Gastrocnemius medialis (tissue), 4 donors: ENCODE measurements around the gene ADARB2.
"Not testable (repeated sequence)": the region's sequence is repeated elsewhere in the genome, so short reads cannot be mapped to it uniquely, and the experiment has no call there.

Experiments
- POLR2A ChIP-seq, 2 donors: fragments of 450-650 bp; IDR thresholded peaks; one replicate each; pipeline ENCODE4 v1.6.1; 2017; ENCODE audit warnings: antibody characterized with exemption in 2 of 2, mild to moderate bottlenecking in 2 of 2, moderate library complexity in 2 of 2
- TF ChIP-seq, protein P1 (sequence below), 5 experiments: fragments of 450-650 bp in 3 of 5; fragments of 200-600 bp in 2 of 5; sonication (generic) in 2 of 5; IDR thresholded peaks in 4 of 5; conservative IDR thresholded peaks in 1 of 5; 1 replicate in 4 of 5; 2 replicates in 1 of 5; pipeline ENCODE4 v1.5.1; 2016 to 2019; ENCODE audit warnings: antibody characterized with exemption in 5 of 5, mild to moderate bottlenecking in 3 of 5, moderate library complexity in 3 of 5

GRCh38 chr10:1427521-1428186, 309.7 kb downstream of the ADARB2 start:
- TF ChIP-seq, protein P1, sequence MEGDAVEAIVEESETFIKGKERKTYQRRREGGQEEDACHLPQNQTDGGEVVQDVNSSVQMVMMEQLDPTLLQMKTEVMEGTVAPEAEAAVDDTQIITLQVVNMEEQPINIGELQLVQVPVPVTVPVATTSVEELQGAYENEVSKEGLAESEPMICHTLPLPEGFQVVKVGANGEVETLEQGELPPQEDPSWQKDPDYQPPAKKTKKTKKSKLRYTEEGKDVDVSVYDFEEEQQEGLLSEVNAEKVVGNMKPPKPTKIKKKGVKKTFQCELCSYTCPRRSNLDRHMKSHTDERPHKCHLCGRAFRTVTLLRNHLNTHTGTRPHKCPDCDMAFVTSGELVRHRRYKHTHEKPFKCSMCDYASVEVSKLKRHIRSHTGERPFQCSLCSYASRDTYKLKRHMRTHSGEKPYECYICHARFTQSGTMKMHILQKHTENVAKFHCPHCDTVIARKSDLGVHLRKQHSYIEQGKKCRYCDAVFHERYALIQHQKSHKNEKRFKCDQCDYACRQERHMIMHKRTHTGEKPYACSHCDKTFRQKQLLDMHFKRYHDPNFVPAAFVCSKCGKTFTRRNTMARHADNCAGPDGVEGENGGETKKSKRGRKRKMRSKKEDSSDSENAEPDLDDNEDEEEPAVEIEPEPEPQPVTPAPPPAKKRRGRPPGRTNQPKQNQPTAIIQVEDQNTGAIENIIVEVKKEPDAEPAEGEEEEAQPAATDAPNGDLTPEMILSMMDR (IDR thresholded peaks at IDR 0.05 in 4 of 5, conservative IDR thresholded peaks at IDR 0.05 in 1 of 5), result not testable (repeated sequence)
- TF ChIP-seq POLR2A (IDR thresholded peaks at IDR 0.05), result not testable (repeated sequence)
